ENCODE results near the gene CNP. TPM values are rescaled to one million over a fixed set of nuclear protein-coding genes. Genes with fewer than 3 reads are reported as not detected.

Gene CNP
- total and polyA plus RNA-seq, 2 of the 8 experiments (the other 6 are each of a cell fraction or from before 2014, with no cell fraction given): 21.9 to 60.6 TPM

GRCh38 chr17:41937970-41938954, 28.3 kb upstream of the CNP start:
- Histone ChIP-seq H3K4me2 (ENCODE audit: insufficient read depth in 1 of 2, low read depth in 2 of 2, low read length in 2 of 2) (no peak overlapping the region), H3K4ac (replicated peaks; ENCODE audit: insufficient read length, low read depth, low read length) (no peak overlapping the region), H3K23ac (ENCODE audit: insufficient read length) (no peak overlapping the region), H4K91ac (replicated peaks; ENCODE audit: insufficient read length, low read length) (no peak overlapping the region), H2BK5ac (ENCODE audit: low read depth, low read length) (no peak overlapping the region; the same call in 1 of the 2 replicates), H2BK15ac (ENCODE audit: low read length) (no peak overlapping the region), H2BK120ac (replicated peaks; ENCODE audit: low read depth, low read length) (no peak overlapping the region), H3K27ac (ENCODE audit: low read depth, low read length) (no peak overlapping the region), H3K27me3 (replicated peaks in 1 of 4; ENCODE audit: control insufficient read depth in 3 of 4, extremely low read depth in 1 of 4, insufficient read depth in 3 of 4, low read length in 3 of 4) (no peaks in the 10 kb centered on the region), H4K20me1 (replicated peaks in 1 of 2; ENCODE audit: control insufficient read depth in 1 of 2, insufficient read depth in 2 of 2, low read length in 2 of 2) (no peaks in the 10 kb centered on the region), H3K18ac (ENCODE audit: extremely low read depth, low read length) (no peak overlapping the region), H3K9me3 (ENCODE audit: insufficient read depth in 2 of 2, low read depth in 1 of 2, low read length in 1 of 2) (no peaks in the 10 kb centered on the region), H3K79me1 (ENCODE audit: low read depth, low read length) (no peaks in the 10 kb centered on the region), H3K9ac (replicated peaks in 1 of 4; ENCODE audit: extremely low read depth in 1 of 4, low read depth in 3 of 4, low read length in 3 of 4) (no peak overlapping the region), H4K5ac (ENCODE audit: insufficient read length, low read depth, low read length) (no peak overlapping the region), H3K56ac (replicated peaks; ENCODE audit: insufficient read length, low read depth, low read length) (no peak overlapping the region), H3K79me2 (ENCODE audit: control insufficient read depth in 1 of 2, insufficient read depth in 2 of 2, low read length in 2 of 2) (no peaks in the 10 kb centered on the region), H3K36me3 (ENCODE audit: control insufficient read depth in 2 of 4, insufficient read depth in 4 of 4, low read length in 3 of 4) (peaks cover 0 to 3% (median 0%) of the 10 kb centered on the region in 4 experiments; a peak in 2 of 8 replicates), H3K4me1 (replicated peaks in 1 of 4; ENCODE audit: control insufficient read depth in 3 of 4, insufficient read depth in 4 of 4, low read length in 3 of 4) (no peaks in the 10 kb centered on the region), H3K23me2 (ENCODE audit: low read depth, low read length) (0 out of 2 replicates have a peak, but pooled peaks cover 2% of the 10 kb centered on the region), H3K4me3 (ENCODE audit: extremely low read depth in 1 of 4, insufficient read depth in 2 of 4, low read depth in 3 of 4, low read length in 4 of 4) (no peak overlapping the region), H4K8ac (ENCODE audit: extremely low read depth, insufficient read depth, low read length) (no peak overlapping the region), H2AFZ (ENCODE audit: low read length) (no peak overlapping the region), H3K14ac (ENCODE audit: insufficient read length) (no peak overlapping the region), H2BK20ac (ENCODE audit: low read length) (no peak overlapping the region), H2BK12ac (ENCODE audit: low read depth, low read length) (no peak overlapping the region), H2AK5ac (ENCODE audit: low read depth, low read length) (no peak overlapping the region)
- POLR2A ChIA-PET (ENCODE audit: partially characterized antibody): interaction anchor here (0.9 to 2.5 kb wide), 9 partner anchors 8 to 160 kb away, joined by 3 to 9 read pairs (median 3); partner anchors contain the start of genes ACLY and ODAD4
- WGBS, 2 experiments (ENCODE audit: extremely low coverage in 1 of 2, insufficient coverage in 1 of 2, insufficient read length in 1 of 2, insufficient replicate concordance in 2 of 2, low coverage in 1 of 2, low lambda C conversion rate in 2 of 2, missing lambda C conversion rate in 1 of 2): 92% methylated on average over 19 of the region's 19 CpGs; no CpG with 5 or more reads in 1 of the 2 experiments
- DNase-seq (ENCODE audit: low read depth in 1 of 2, low spot score in 2 of 2): no peak
- CTCF ChIA-PET (ENCODE audit: partially characterized antibody): interaction anchor here (0.8 to 2.7 kb wide), 8 partner anchors 11 to 192 kb away, joined by 3 to 11 read pairs (median 4); no protein-coding TSS in a partner anchor
- TF ChIP-seq NANOG (IDR thresholded peaks at IDR 0.05; ENCODE audit: insufficient read depth, low read depth, low read length, poor library complexity, severe bottlenecking) (no peak), RAD21 (IDR thresholded peaks at IDR 0.05 in 1 of 2, conservative IDR thresholded peaks at IDR 0.05 in 1 of 2; ENCODE audit: low read depth in 2 of 2, low read length in 2 of 2) (no peak), JUND (IDR thresholded peaks at IDR 0.05; ENCODE audit: low read length) (no peak), CBX8 (IDR thresholded peaks at IDR 0.05; ENCODE audit: borderline replicate concordance, low read depth, low read length) (no peak), BRCA1 (IDR thresholded peaks at IDR 0.05; ENCODE audit: low read depth, low read length) (no peak), RXRA (IDR thresholded peaks at IDR 0.05; ENCODE audit: insufficient read depth, low read depth, low read length) (no peak), NRF1 (IDR thresholded peaks at IDR 0.05; ENCODE audit: low read depth, low read length) (no peak)
- FAIRE-seq: no peak

Data from H1 (cell line).